ENCODE results near the gene GNPTAB. TPM values are rescaled to one million over a fixed set of nuclear protein-coding genes. Genes with fewer than 3 reads are reported as not detected.
A peak's percentile ranks its signal among the peaks of the same experiment; 100 is the strongest.

GNPTAB gene
- total RNA-seq, 1 experiment from 2014 or later, result 14.8 TPM

DNA sequence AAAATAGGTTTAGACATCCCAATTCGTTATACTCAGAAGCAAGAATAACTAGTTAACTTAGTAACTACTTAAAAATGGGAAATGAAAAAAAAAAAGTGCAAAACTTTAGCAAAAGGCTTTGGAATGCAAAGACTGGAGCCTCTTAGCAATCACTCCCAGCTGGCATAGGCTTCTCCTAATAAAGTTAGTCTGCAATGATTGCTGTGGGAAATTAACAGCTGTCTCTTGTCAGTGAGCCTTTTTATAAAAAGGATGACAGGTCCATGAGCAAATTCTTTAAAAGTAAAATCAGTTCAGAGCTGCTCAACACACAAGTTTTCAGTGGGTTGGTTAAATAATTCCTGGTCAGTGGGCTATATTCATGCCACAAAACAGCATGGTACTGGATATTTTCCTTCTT is 84.1 kb downstream of the GNPTAB start:
- H3K36me3 Mint-ChIP-seq (ENCODE audit: insufficient read depth, unreplicated experiment), result peaks cover 62% of the 10 kb centered on the region
- no peak overlapping the region for H3K4me3 Mint-ChIP-seq (ENCODE audit: unreplicated experiment)
- no peaks in the 10 kb centered on the region for H3K4me1 Mint-ChIP-seq (ENCODE audit: insufficient read depth, unreplicated experiment)
- TF ChIP-seq, protein P1, sequence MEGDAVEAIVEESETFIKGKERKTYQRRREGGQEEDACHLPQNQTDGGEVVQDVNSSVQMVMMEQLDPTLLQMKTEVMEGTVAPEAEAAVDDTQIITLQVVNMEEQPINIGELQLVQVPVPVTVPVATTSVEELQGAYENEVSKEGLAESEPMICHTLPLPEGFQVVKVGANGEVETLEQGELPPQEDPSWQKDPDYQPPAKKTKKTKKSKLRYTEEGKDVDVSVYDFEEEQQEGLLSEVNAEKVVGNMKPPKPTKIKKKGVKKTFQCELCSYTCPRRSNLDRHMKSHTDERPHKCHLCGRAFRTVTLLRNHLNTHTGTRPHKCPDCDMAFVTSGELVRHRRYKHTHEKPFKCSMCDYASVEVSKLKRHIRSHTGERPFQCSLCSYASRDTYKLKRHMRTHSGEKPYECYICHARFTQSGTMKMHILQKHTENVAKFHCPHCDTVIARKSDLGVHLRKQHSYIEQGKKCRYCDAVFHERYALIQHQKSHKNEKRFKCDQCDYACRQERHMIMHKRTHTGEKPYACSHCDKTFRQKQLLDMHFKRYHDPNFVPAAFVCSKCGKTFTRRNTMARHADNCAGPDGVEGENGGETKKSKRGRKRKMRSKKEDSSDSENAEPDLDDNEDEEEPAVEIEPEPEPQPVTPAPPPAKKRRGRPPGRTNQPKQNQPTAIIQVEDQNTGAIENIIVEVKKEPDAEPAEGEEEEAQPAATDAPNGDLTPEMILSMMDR (IDR thresholded peaks at IDR 0.05; ENCODE audit: unreplicated experiment), result no peak
- CTCF ChIA-PET, result interaction anchor here (0.6 to 1.3 kb wide), 4 partner anchors 10 to 1041 kb away, joined by 3 to 4 read pairs (median 4); no protein-coding TSS in a partner anchor
- intact Hi-C loops (cut with micrococcal nuclease), result no loop called here
- DNase-seq (ENCODE audit: unreplicated experiment), result no peak
- POLR2A ChIA-PET, result interaction anchor here (0.6 to 2.0 kb wide), 2 partner anchors 9 to 476 kb away, joined by 3 to 5 read pairs; no protein-coding TSS in a partner anchor
- H3K27ac Mint-ChIP-seq (ENCODE audit: low read depth, unreplicated experiment), result no peak overlapping the region
- no peaks in the 10 kb centered on the region for H3K9me3 Mint-ChIP-seq (ENCODE audit: unreplicated experiment)
- no peaks in the 10 kb centered on the region for H3K27me3 Mint-ChIP-seq (ENCODE audit: insufficient read depth, unreplicated experiment)
- BruUV-seq (replicated peaks), result no TSS peak

GRCh38 chr12:101746196-101746595 is 84.6 kb downstream of the GNPTAB start:
- no TSS peak for BruUV-seq (replicated peaks)
- POLR2A ChIA-PET, result interaction anchor here (0.7 to 2.0 kb wide), 2 partner anchors 10 to 21 kb away, joined by 4 to 5 read pairs; no protein-coding TSS in a partner anchor

GRCh38 chr12:101745481-101745880 is 85.3 kb downstream of the GNPTAB start:
- Mint-ChIP-seq H3K4me1 (ENCODE audit: insufficient read depth, unreplicated experiment) (no peaks in the 10 kb centered on the region), H3K27ac (ENCODE audit: low read depth, unreplicated experiment) (no peak overlapping the region), H3K9me3 (ENCODE audit: unreplicated experiment) (no peaks in the 10 kb centered on the region), H3K27me3 (ENCODE audit: insufficient read depth, unreplicated experiment) (no peaks in the 10 kb centered on the region), H3K4me3 (ENCODE audit: unreplicated experiment) (no peak overlapping the region), H3K36me3 (ENCODE audit: insufficient read depth, unreplicated experiment) (peaks cover 60% of the 10 kb centered on the region)
- BruUV-seq (replicated peaks), result no TSS peak
- POLR2A ChIA-PET, result interaction anchor here (0.6 to 2.0 kb wide), 3 partner anchors 10 to 338 kb away, joined by 3 to 5 read pairs (median 4); partner anchors contain the start of gene ARL1
- CTCF ChIA-PET, result no interaction called here
- TF ChIP-seq, protein P1 (IDR thresholded peaks at IDR 0.05; ENCODE audit: unreplicated experiment), result no peak
- peak; percentile 22 for DNase-seq (ENCODE audit: unreplicated experiment)
- intact Hi-C loops (cut with micrococcal nuclease), result no loop called here

More at GRCh38 chr12:101746196-101746595, 84.6 kb downstream of the GNPTAB start:
- intact Hi-C loops (cut with micrococcal nuclease), result no loop called here
- Mint-ChIP-seq H3K27me3 (ENCODE audit: insufficient read depth, unreplicated experiment) (no peaks in the 10 kb centered on the region), H3K9me3 (ENCODE audit: unreplicated experiment) (no peaks in the 10 kb centered on the region), H3K4me3 (ENCODE audit: unreplicated experiment) (no peak overlapping the region), H3K4me1 (ENCODE audit: insufficient read depth, unreplicated experiment) (no peaks in the 10 kb centered on the region), H3K36me3 (ENCODE audit: insufficient read depth, unreplicated experiment) (peaks cover 59% of the 10 kb centered on the region), H3K27ac (ENCODE audit: low read depth, unreplicated experiment) (no peak overlapping the region)
- CTCF ChIA-PET, result interaction anchor here (0.6 to 1.3 kb wide), 3 partner anchors 10 to 1042 kb away, joined by 3 to 4 read pairs (median 3); no protein-coding TSS in a partner anchor
- TF ChIP-seq, protein P1 (IDR thresholded peaks at IDR 0.05; ENCODE audit: unreplicated experiment), result no peak
- no peak for DNase-seq (ENCODE audit: unreplicated experiment)

- H3K36me3 Mint-ChIP-seq (ENCODE audit: insufficient read depth, unreplicated experiment), result peaks cover 59% of the 10 kb centered on the region
- ChIA-PET POLR2A (interaction anchor here (1.1 kb wide), 1 partner anchor 30 kb away, joined by 3 read pairs; no protein-coding TSS in a partner anchor), CTCF (no interaction called here)
- H3K4me3 Mint-ChIP-seq (ENCODE audit: unreplicated experiment), result no peak overlapping the region
- intact Hi-C loops (cut with micrococcal nuclease), result no loop called here
- BruUV-seq (replicated peaks), result no TSS peak
- TF ChIP-seq, protein P1 (IDR thresholded peaks at IDR 0.05; ENCODE audit: unreplicated experiment), result no peak
- H3K27ac Mint-ChIP-seq (ENCODE audit: low read depth, unreplicated experiment), result no peak overlapping the region
- no peaks in the 10 kb centered on the region for H3K27me3 Mint-ChIP-seq (ENCODE audit: insufficient read depth, unreplicated experiment)
- no peaks in the 10 kb centered on the region for H3K4me1 Mint-ChIP-seq (ENCODE audit: insufficient read depth, unreplicated experiment)
- DNase-seq (ENCODE audit: unreplicated experiment), result no peak
- H3K9me3 Mint-ChIP-seq (ENCODE audit: unreplicated experiment), result no peaks in the 10 kb centered on the region
Measured at GRCh38 chr12:101743724-101744472, 86.9 kb downstream of the GNPTAB start.
